HAP-1 (cell line): ENCODE results near the gene LYVE1.

Experiments
- DNase-seq, 2 experiments: peaks; one replicate each; pipeline ENCODE4 v3.0.0-alpha.2; 2016 to 2020; ENCODE audit warnings: low spot score in 2 of 2
- H3K27me3 ChIP-seq: fragments of 250-450 bp; sonication (Bioruptor Pico); 2 replicates; pipeline ENCODE4 v1.5.1; 2020; ENCODE audit warnings: low read depth, mild to moderate bottlenecking, moderate library complexity
- H3K36me3 ChIP-seq: fragments of 250-450 bp; sonication (Bioruptor Pico); replicated peaks from 2 replicates; pipeline ENCODE4 v1.5.1; 2020; ENCODE audit warnings: mild to moderate bottlenecking
- H3K4me1 ChIP-seq: fragments of 250-450 bp; sonication (Bioruptor Pico); 2 replicates; pipeline ENCODE4 v1.5.1; 2020; ENCODE audit warnings: mild to moderate bottlenecking
- H3K4me3 ChIP-seq: fragments of 250-450 bp; sonication (Bioruptor Pico); 2 replicates; pipeline ENCODE4 v1.5.1; 2020; ENCODE audit warnings: mild to moderate bottlenecking, moderate library complexity
- H3K9me3 ChIP-seq: fragments of 250-450 bp; sonication (Bioruptor Pico); 2 replicates; pipeline ENCODE4 v1.5.1; 2020; ENCODE audit warnings: mild to moderate bottlenecking, moderate library complexity
- in situ Hi-C: fragments of 300-500 bp; cut with MboI; formaldehyde crosslinking; loops from 3 replicates; pipeline ENCODE4 v1.14.3; 2020; ENCODE audit warnings: low sequenced_read_pairs, inconsistent platforms, mixed read lengths

Gene LYVE1, protein sequence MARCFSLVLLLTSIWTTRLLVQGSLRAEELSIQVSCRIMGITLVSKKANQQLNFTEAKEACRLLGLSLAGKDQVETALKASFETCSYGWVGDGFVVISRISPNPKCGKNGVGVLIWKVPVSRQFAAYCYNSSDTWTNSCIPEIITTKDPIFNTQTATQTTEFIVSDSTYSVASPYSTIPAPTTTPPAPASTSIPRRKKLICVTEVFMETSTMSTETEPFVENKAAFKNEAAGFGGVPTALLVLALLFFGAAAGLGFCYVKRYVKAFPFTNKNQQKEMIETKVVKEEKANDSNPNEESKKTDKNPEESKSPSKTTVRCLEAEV

DNA sequence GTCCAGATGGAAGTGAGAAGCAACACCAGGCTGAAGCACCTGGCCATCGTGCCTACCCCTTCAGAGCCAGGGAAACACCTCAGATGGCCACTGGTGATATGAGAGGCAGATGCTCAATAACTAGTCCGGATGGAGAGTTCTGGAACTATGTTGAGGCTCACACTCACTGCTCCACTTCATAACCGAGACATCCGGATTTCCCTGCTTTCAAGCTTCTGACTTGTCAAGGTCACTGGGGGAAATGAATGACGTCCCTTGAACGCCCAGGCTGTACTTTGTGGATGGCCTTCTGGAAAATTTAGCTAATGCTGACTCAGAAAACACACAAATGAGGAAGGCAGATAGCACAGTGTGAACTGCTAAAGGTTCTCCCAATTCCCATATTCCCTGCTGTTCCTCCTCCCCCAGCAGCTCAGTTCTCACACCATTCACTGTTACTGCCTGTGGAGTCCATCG, at the start of gene LYVE1:
Gene LYVE1 (minus strand): TSS at position 180 of the 456 bp plus-strand sequence. CDS start 133 bp downstream, at position 47.
- no peak within 1 kb of the TSS for H3K4me3 ChIP-seq
- H3K4me1 ChIP-seq: peaks cover 11% of the 10 kb centered on the region
- DNase-seq: no peak
- no peaks in the 10 kb centered on the region for H3K9me3 ChIP-seq
- in situ Hi-C loops: no loop called here
- H3K36me3 ChIP-seq: no peaks in the 10 kb centered on the region
- peaks cover 5% of the 10 kb centered on the region; the same call in 1 of the 2 replicates for H3K27me3 ChIP-seq

DNA sequence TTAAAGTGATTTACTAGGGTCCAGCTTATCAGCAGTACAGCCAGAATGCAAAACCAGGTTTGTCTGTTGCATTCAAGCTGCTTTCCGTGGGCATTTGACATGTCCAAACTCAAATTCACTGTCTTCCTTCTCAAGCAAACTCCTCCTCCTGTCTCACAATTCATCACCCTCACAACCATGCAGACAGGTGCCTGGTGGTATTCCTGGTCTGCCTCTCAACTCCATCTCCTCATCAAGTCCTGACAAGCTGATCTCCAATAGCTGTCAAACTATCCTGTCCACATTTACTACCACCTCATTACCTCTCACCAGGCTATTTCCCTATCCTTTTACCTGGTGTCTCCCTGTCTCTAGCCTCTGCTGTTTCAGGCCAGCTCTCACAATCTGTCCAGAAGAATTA, 49.1 kb upstream of the LYVE1 start:
- in situ Hi-C loops: no loop called here
- H3K9me3 ChIP-seq: peaks cover 4% of the 10 kb centered on the region; the same call in 1 of the 2 replicates
- peaks cover 11% of the 10 kb centered on the region for H3K27me3 ChIP-seq
- H3K36me3 ChIP-seq: no peaks in the 10 kb centered on the region
- no peaks in the 10 kb centered on the region for H3K4me1 ChIP-seq
- no peak overlapping the region for H3K4me3 ChIP-seq
- DNase-seq: no peak

DNA sequence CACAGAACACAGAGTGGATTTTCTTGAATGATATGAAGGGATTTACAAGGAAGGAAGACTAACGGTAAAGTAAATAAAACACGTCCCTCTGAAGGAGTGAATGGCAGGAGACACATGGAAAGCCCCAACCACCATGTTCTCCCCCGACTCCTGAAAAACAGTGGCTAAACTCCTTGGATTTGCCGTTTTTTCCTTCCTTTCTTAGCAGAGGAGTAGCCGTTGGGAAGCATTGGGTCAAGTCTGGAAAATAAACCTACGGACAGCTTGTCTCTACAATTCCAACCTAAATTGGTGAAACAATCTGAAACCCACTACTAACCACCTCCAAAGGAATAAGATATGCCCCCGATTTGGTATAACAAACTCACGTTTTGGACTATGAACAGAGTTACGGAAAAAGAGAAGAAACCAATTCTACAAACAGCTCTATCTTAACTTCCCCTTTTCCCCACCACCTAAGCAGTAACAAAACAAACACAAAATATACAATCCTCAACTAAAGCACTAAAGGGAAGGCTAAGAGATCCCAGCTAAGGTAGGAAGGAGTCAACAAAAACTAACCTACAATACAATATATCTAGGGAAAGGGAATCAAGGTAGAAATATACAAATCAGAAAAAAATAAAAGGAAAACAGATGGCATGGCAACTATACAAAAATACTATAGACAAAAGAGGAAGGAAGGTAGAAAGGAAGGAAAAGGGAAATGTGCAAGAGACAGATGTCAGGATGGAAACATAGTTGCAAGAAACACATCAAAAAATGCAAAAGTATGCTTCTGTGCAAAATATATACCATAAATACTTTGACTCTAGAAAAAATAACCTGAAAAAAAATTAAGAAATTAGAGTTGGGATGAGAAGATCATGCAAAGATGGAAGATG, 43.8 kb upstream of the LYVE1 start:
- Histone ChIP-seq H3K4me3 (no peak overlapping the region), H3K4me1 (no peaks in the 10 kb centered on the region), H3K27me3 (peaks cover 22% of the 10 kb centered on the region), H3K9me3 (peaks cover 4% of the 10 kb centered on the region; the same call in 1 of the 2 replicates), H3K36me3 (no peaks in the 10 kb centered on the region)
- in situ Hi-C loops: no loop called here
- no peak for DNase-seq

DNA sequence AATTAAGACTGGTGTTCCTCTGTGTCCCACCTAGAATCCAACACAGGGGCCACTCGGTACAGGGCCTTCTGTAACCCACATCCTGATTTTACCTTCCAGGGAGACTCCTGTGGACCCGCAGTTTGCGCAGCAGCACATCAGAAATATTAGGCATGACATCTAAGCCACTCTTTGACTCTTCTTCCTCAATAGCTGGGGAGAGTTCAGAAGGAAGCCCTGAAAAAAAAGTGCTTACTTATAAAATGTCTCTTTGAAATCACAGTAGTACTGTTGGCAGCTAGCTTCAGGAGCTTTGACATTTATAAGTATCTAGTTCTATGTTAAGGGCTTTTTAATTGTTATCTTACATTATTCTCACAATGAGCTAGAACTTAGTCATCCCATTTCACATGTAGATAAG, 41.2 kb upstream of the LYVE1 start:
- in situ Hi-C loops: no loop called here
- Histone ChIP-seq H3K36me3 (no peaks in the 10 kb centered on the region), H3K4me1 (no peaks in the 10 kb centered on the region), H3K27me3 (peaks cover 22% of the 10 kb centered on the region), H3K9me3 (peaks cover 4% of the 10 kb centered on the region; the same call in 1 of the 2 replicates), H3K4me3 (no peak overlapping the region)
- DNase-seq: no peak

DNA sequence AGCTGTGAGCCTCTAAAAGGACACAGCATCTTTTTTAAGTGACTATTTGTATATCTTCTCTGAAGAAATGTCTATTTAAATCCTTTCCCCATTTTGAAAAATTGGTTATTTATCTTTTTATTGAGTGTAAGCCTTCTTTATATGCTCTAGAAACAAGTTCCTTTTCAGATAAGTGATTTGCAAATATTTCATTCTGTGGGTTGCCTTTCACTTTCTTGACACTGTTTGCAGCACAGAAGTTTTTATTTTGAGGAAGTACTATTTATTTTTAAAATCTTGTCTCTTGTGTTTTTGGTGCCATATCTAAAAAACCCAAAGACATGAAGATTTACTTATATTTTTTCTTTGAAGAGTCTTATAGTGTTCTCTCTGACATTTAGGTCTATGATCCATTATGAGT, 40.1 kb upstream of the LYVE1 start:
- Histone ChIP-seq H3K9me3 (peaks cover 3% of the 10 kb centered on the region; the same call in 1 of the 2 replicates), H3K36me3 (no peaks in the 10 kb centered on the region), H3K27me3 (peaks cover 21% of the 10 kb centered on the region), H3K4me3 (no peak overlapping the region), H3K4me1 (no peaks in the 10 kb centered on the region)
- in situ Hi-C loops: no loop called here
- no peak for DNase-seq

DNA sequence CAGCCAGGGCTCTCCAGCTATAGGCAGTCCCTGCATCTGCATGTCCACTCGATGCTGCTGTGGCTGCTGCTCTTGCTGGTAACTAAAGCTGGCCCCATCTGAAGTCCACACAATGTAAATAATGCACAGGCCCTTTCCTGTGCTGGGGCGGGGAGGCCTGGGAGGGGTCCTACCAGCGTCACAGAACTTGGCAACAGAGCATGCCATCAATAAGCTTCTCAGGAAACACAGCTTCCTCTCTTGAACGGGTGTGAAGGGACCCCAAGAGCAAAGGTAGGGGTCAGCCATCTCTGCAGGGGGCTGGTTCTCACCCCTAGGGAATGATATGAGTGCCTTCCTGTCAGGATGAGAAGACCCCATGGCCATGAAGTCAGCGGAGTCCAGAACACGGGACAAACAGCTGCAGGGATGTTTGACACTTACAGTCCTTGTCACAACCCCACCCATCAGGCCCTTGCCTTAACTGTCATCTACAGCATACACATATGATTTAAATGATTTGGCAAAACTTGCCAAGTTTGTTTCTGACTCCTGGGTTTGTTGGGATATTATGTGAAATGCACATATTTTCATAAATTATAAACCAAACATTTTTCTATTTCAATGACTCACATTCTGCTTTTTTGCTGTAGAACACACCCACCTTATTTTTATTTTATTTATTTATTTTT, 39.1 kb upstream of the LYVE1 start:
- no peaks in the 10 kb centered on the region for H3K4me1 ChIP-seq
- no peaks in the 10 kb centered on the region for H3K36me3 ChIP-seq
- H3K4me3 ChIP-seq: no peak overlapping the region
- peaks cover 15% of the 10 kb centered on the region for H3K27me3 ChIP-seq
- in situ Hi-C loops: no loop called here
- H3K9me3 ChIP-seq: no peaks in the 10 kb centered on the region
- DNase-seq: no peak

DNA sequence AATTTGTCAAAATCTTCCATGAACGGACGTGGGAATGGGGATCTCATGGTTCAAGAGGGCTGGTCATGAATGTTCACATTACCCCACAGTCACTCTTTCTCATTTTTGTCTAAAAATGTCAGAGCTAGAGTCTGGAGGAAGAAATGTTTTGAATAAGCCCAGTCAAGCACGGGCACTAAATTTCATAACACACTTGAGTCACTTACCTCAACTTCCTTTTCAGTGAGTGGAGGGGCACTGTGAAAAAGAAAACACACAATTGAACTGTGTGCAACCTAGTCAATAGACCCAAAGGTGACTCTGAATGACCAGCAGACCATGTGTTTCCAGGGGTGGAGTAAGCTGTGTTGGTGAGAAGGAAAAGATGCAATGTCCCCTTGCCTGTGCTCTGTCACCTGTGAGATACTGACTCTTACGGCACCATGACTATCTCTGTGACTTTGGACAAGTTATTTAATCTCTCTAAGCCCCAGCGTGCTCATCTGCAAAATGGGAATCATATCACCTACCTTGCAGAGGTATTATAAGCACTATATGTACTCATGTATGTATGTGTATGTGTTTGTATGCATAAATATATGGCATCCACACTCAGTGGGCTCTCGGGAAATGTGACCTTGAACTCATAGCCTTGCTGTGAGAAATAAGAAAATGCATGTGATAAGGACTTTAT, 38.2 kb upstream of the LYVE1 start:
- H3K36me3 ChIP-seq: no peaks in the 10 kb centered on the region
- peaks cover 5% of the 10 kb centered on the region for H3K27me3 ChIP-seq
- in situ Hi-C loops: no loop called here
- DNase-seq: no peak
- no peaks in the 10 kb centered on the region for H3K4me1 ChIP-seq
- no peak overlapping the region for H3K4me3 ChIP-seq
- no peaks in the 10 kb centered on the region for H3K9me3 ChIP-seq

DNA sequence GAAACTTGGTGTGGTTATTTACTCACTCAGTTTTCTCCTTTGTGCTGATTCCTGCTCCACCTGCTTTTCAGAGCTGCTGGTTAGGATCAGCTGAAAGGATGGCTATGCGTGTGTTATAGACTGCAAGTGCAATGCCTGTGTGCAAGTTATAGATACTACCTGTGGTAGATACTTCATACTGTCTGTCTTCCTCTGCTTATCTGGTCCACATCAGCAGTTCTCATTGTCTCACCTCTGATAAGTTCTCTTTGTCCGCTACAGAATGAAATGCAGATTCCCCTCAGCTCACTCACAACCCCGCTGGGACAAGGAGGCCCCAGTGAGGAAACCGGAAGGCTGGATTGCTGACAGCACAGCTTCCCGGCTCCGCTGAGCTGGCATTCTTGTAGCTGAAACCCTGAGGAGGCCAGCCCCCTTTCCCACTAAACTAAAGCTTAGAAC, 37.5 kb upstream of the LYVE1 start:
- DNase-seq: no peak

DNA sequence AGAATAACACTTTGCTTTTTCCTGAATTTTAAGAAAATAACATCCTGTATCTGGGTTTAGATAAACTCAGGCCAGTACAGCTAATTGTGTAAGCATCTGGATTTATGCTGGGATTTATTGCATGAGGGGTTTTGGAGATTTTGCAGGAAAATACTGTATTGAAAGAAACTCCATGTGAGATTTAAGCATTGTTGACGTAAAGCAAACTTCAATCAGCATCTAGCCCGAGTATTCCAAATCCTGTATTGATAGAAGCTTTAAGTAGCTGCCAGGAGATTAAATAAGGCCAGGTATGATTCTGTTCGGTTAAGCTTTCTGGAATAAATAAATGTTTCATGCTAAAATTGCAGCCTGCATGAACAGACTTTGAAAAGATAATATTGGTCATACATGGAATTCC, 36.3 kb upstream of the LYVE1 start:
- no peak for DNase-seq
- no peaks in the 10 kb centered on the region for H3K4me1 ChIP-seq
- H3K36me3 ChIP-seq: no peaks in the 10 kb centered on the region
- in situ Hi-C loops: no loop called here
- H3K4me3 ChIP-seq: no peak overlapping the region
- H3K9me3 ChIP-seq: no peaks in the 10 kb centered on the region
- no peaks in the 10 kb centered on the region for H3K27me3 ChIP-seq

More for the DNA sequence above, 37.5 kb upstream of the LYVE1 start:
- no peaks in the 10 kb centered on the region for H3K9me3 ChIP-seq
- no peak overlapping the region for H3K4me3 ChIP-seq
- H3K4me1 ChIP-seq: no peaks in the 10 kb centered on the region
- in situ Hi-C loops: no loop called here
- peaks cover 1% of the 10 kb centered on the region; the same call in 1 of the 2 replicates for H3K27me3 ChIP-seq
- H3K36me3 ChIP-seq: no peaks in the 10 kb centered on the region

DNA sequence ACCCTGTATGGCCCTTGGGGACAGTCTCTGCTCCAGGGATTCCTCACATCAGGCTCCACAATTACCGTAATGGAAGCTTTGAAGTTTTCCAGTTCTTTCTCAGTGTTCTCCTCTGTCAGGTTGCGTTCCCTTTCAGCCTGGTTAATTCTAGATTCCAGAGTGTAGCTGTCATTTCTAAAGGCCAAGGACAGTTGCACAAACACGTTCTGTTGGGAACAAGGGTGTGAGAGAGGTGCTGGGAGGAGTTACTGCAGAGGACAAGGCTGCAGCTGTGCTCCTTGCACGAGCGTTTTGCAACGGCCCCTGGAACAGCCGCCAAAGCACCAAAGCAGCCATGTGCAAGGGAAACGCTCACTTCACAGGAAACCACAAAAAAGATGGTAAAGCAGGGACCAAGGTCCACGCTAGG, 35.9 kb upstream of the LYVE1 start:
- Histone ChIP-seq H3K9me3 (no peaks in the 10 kb centered on the region), H3K27me3 (no peaks in the 10 kb centered on the region), H3K36me3 (no peaks in the 10 kb centered on the region), H3K4me1 (no peaks in the 10 kb centered on the region), H3K4me3 (no peak overlapping the region)
- DNase-seq: no peak
- in situ Hi-C loops: no loop called here

DNA sequence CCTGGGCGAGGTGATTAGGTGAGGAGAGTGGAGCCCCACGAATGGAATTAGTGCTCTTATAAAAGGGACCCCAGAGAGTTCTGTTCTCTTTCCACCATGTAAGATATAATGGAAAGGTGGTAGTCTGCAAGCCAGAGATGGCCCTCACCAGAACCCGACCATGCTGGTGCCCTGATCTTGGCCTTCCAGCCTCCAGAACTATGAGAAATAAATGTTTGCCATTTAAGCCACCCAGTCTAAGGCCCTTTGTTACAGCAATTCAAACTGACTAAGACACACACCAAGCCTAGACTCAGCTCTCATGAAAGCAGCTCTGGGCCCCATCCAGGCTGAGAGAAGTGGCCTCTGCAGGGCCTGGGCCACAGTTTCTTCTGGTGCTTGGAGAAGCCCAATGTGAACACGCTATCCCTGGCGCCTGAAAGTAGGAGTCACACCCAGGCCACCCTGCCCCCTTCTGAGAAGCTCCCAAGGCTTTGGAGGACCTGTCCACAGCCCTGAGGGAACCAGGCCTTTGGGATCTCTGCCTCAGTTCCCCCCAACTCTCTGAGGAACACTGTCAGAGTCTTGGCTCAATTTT, 35.3 kb upstream of the LYVE1 start:
- Histone ChIP-seq H3K4me1 (no peaks in the 10 kb centered on the region), H3K36me3 (no peaks in the 10 kb centered on the region), H3K4me3 (no peak overlapping the region), H3K9me3 (no peaks in the 10 kb centered on the region), H3K27me3 (no peaks in the 10 kb centered on the region)
- in situ Hi-C loops: no loop called here
- DNase-seq: no peak

DNA sequence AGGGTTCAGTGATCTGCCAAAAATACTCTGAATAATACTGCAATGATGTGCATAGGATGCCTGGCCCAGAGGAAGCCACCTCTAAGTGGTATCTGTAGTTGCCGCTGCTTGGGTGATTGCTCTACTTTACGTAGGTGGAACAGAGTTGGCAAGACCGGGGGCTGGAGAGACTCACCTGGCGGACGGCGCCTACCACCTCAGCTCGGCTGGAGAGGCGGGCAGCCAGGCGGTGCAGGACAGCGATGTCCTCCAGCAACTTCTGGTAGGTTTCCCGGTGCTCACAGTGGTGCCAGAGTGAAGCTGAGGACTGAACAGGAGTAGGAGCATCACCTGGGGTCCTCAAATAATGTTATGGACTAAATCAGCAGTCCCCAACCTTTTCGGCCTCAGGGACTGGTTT, 34.5 kb upstream of the LYVE1 start:
- Histone ChIP-seq H3K4me3 (no peak overlapping the region), H3K36me3 (no peaks in the 10 kb centered on the region), H3K4me1 (no peaks in the 10 kb centered on the region), H3K27me3 (no peaks in the 10 kb centered on the region), H3K9me3 (no peaks in the 10 kb centered on the region)
- DNase-seq: no peak
- in situ Hi-C loops: no loop called here

DNA sequence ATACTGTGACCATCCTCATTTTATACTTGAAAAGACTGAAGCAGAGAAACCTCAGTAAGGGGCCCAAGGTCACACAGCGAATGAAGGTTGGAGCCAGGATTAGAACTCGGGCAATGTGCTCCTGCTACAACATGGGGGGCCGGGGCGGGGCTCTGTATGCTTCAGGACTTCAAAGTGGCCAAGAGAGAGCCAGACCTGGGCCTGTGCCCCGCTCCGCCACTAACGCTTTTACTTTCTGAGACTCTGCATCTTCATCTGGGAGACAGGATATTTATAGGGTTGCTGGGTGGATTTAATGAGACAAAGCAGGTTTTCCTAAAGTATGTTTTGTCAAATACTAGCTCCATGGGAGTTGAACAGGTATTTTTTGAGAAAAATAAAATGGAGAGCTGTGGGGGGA, 33.9 kb upstream of the LYVE1 start:
- DNase-seq: no peak
- H3K9me3 ChIP-seq: no peaks in the 10 kb centered on the region
- H3K36me3 ChIP-seq: no peaks in the 10 kb centered on the region
- no peaks in the 10 kb centered on the region for H3K4me1 ChIP-seq
- no peak overlapping the region for H3K4me3 ChIP-seq
- H3K27me3 ChIP-seq: no peaks in the 10 kb centered on the region
- in situ Hi-C loops: no loop called here
